Peyer's patch (tissue), 4 donors: ENCODE results near the gene GABRR3.

Source experiments
- CTCF ChIP-seq, 6 experiments: fragments of 450-650 bp in 4 of 6; fragments of 200-600 bp in 2 of 6; sonication (generic) in 1 of 6; IDR thresholded peaks; one replicate each; pipeline ENCODE4 v1.5.1; 2017 to 2019; ENCODE audit warnings: antibody characterized with exemption in 6 of 6, mild to moderate bottlenecking in 3 of 6, moderate library complexity in 1 of 6
- POLR2A ChIP-seq, 2 donors: fragments of 450-650 bp; IDR thresholded peaks; one replicate each; pipeline ENCODE4 v1.5.1; 2017; ENCODE audit warnings: antibody characterized with exemption in 2 of 2, mild to moderate bottlenecking in 2 of 2, moderate library complexity in 2 of 2

- no peak for TF ChIP-seq POLR2A (IDR thresholded peaks at IDR 0.05)
- TF ChIP-seq CTCF (IDR thresholded peaks at IDR 0.05) = no peak
These were observed 3.2 kb upstream of the GABRR3 start for GRCh38 chr3:98038286-98038685.
